ENCODE measurements around the gene NMT2.

NMT2 gene

GRCh38 chr10:15140698-15141097 is 27.8 kb downstream of the NMT2 start:
- DNase-seq: no peak

- DNase-seq: no peak
Measured at GRCh38 chr10:15137636-15138035, 30.9 kb downstream of the NMT2 start.

DNA sequence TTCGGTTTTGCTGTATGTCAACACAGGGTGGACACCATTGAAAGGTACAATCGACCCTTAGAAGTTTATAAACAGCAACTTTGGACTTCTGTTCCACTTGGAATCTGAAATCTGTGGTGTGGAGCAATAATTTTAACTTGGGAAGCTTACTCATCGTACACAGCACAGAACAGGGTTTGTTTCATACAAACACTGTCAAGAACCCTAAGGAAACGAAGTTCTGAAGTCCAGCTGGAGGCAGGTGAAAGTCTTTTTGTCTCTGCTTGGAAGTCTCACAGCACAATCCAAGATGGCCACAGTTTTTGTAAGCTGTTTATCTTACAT is 31.5 kb downstream of the NMT2 start:
- no peak for DNase-seq

- DNase-seq: no peak
Measured at GRCh38 chr10:15136129-15137035, 32.1 kb downstream of the NMT2 start.

DNA sequence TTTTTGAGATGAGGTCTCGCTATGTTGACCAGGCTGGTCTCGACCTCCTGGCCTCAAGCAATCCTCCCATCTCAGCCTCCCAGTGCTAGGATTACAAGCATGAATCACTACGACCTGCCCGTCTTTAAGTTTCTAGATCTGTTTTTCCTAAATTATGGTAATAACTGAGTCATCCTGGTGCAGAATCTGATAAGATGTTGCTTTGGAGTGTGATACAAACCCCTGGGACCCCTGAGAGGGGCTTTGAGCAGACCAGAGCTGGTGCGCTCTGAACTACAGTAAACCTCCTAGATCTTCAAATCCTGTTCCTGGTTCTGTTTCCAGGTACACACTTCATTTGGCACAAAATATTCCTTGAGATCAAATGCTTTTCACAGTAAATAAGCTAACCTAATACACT is 37.2 kb downstream of the NMT2 start:
- DNase-seq: no peak

DNA sequence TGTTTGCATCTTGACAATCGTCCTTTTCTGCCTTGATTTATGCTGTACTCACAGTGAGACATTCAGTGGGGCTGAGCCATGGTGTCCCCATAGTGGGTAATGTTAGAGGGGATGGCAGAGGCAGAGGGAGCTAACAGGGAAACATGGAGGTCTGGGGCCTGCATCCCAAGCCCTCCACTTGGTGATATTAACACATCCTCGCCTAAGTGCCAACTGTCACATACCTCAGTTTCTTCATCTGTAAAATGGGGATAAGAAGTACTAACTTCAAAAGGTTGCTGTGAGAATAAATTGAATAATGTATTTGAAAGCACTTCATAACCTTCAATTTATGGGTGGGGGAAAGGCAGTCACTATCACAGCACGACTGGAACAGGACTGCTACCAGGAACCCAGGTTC is 43.6 kb downstream of the NMT2 start:
- no peak for DNase-seq

- no peak for DNase-seq
Measured at GRCh38 chr10:15124190-15124589, 44.3 kb downstream of the NMT2 start.

DNA sequence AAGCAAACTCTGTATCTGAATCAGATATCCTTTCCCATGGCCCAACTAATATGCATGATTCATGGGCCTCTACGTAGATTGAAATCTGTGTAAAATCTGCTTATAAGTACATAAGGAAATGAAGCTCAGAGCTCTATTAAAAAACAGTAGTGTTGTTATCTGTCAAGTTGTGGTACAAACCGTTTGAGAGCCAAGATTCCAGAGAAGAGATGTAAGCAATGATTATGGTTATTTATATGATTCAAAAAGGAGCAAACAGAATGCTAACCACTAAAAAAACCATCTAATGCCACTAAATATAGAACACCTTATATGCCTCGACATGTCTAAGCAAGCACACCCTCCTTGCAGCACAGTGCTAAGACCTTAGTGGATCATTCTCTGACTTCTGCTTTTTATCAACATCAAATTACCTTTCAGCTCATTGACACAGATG is 44.7 kb downstream of the NMT2 start:
- DNase-seq: no peak

DNA sequence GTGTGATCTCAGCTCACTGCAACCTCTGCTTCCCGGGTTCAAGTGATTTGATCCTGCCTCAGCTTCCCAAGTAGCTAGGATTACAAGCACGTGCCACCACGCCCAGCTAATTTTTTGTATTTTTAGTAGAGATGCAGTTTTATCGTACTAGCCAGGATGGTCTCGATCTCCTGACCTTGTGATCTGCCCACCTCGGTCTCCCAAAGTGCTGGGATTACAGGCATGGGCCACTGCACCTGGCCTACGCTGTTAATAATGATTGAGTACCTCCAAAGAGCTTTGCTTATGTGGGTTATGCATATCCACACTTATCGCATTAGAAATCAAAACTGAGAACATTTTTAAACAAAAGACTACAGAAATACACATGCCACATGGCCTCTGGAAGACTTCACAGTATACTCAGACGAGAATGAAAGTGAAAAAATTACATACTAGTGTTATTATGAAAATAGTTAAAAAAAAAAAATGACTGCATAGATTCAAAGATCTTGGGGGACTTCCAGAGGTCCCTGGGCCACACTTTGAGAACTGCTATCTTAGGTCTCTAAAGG is 45.9 kb downstream of the NMT2 start:
- no peak for DNase-seq

- no peak for DNase-seq
Measured at GRCh38 chr10:15121707-15122106, 46.8 kb downstream of the NMT2 start.

- DNase-seq: no peak
Measured at GRCh38 chr10:15120523-15120922, 48.0 kb downstream of the NMT2 start.

- no peak for DNase-seq
Measured at GRCh38 chr10:15118615-15119014, 49.9 kb downstream of the NMT2 start.

GRCh38 chr10:15116225-15116624 is 52.3 kb downstream of the NMT2 start:
- no peak for DNase-seq

DNA sequence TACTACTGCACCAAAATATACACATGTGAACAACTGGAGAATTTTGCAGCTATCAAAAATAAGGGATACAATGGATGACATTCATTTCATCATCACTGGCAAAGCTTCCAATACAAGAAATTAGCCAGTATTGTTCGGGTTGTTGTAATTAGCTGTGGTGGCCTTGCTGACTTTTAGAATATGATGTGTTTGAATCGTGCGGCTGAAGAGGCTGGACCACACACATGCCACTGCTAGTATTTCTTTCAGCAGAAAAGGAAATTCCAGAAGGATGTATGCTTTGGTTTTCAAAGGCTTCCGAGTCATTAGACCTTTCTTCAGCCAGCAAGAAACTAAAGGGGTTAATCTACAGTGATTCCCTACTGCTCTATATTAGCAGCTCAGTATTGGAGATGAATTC is 54.7 kb downstream of the NMT2 start:
- no peak for DNase-seq

GRCh38 chr10:15112657-15113056 is 55.8 kb downstream of the NMT2 start:
- DNase-seq: peak; percentile 29

GRCh38 chr10:15106352-15107013 is 62.0 kb downstream of the NMT2 start:
- peak; percentile 78 for DNase-seq

- DNase-seq: no peak
Measured at GRCh38 chr10:15103513-15103912, 65.0 kb downstream of the NMT2 start.

GRCh38 chr10:15099886-15100285 is 68.6 kb downstream of the NMT2 start:
- DNase-seq: no peak

DNA sequence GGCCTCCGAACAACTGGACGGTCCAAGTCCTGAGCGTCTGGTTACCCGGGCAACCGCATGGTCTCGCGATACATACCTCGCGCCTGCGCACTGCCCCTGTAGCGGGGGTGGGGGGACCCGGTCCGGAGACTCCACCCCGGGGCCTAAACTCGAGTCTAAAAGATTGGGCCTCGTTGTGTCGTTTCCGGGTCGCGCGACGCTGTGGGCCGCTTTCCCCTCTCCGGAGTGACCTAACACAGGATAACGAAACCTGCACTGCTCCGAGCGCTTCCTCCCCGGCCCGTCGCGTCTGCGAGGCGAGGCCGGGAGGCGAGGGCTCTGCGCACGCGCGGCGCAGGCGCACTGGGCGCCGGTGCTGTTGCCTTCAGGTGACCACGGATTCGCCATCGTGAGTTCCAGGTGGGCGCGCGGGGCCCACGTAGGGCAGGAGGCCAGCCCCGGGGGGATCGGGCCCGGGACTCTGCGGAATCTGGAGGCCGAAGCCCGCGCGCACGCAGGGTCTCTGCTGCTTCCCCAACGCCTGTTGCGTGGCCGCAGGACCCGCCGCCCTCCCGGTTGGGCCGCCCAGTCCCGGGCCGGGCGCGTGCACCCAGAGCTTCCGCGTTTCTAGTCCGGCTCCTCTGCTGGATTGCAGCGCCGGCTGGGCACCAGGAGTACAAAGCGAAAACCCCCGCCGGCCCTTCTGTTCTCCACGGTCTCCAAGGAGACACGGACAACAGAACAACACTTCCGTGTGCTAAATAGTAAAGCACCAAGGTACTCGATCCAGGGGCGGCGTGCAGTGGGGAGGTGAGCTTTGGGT is 71.3 kb downstream of the NMT2 start, which contains the start of gene RPP38:
TSS of gene RPP38 (plus strand) at position 345 of the 802 bp plus-strand sequence. CDS start 5,960 bp downstream, outside the sequence.
- DNase-seq: peak; percentile 98

DNA sequence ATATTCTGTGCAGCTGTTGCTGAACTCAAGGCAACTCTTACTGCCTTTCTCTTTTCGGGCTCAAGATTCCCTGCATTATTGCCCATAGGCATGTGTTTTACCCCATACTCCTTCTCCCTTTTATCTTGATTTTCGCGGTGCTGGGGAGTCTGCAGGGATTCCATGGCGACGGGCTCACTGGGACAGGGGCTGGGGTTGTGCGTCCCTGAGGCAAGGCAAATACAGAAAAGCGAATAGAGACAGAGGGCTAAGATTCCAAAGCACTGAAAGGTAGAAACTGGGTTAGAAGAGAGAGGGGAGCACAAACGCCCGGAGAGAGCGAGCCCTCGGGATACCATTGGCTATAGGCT is 71.9 kb downstream of the NMT2 start:
- DNase-seq: no peak

DNA sequence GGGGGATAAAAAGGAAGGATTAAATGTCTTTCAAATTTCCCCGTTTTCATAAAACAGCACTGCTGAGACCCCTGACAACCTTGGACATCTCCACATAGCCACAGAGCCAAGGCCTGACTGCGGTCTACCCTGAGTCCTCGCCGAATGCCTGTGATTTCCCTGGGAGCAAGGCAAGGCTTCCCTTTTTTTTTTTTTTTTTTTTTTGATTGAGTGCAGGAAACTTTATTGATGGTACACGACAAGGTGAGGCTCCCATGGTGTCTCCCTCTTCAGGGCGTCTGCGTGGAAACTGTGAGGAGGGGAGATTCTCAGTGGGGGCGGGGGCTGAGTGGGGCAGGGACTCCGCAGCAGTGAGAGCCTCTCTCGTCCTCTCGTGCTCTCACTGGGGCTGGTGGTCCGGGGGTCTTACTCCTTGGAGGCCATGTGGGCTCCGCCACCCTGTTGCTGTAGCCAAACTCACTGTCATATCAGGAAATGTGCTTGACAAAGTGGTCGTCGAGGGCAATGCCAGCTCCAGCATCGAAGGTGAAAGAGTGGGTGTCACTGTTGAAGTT is 75.6 kb downstream of the NMT2 start:
- no peak for DNase-seq

DNA sequence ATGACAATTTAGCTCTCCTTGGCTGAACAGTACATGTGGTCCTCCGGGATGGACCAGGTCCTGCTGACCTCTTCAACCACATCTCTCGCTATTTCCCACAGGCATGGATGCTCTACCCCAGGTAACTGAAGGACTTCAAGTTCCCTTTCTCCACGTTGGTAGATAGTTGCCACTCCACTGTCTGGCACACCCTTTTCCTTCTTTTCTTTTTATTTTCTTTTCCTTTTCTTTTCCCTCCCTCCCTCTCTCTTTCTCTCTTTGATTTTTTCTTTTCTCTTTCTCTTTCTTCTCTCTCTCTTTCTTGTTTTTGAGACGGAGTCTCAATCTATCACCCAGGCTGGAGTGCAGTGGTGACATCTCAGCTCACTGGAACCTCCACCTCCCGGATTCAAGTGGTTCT is 77.1 kb downstream of the NMT2 start:
- no peak for DNase-seq
